GM20000 (cell line): ENCODE measurements around the gene HIPK2.
A peak's percentile ranks its signal among the peaks of the same experiment; 100 is the strongest.

Experiments
- DNase-seq: peaks from one replicate; pipeline ENCODE4 v3.0.0; 2012; ENCODE audit warnings: low spot score
- CTCF ChIP-seq: IDR thresholded peaks from 2 replicates; pipeline ENCODE4 v1.5.1; 2012; ENCODE audit warnings: mild to moderate bottlenecking, control low read depth; ENCODE audit errors: extremely low read depth, missing control alignments

HIPK2 gene

GRCh38 chr7:139715194-139715815 lies 62.5 kb downstream of the HIPK2 start:
- no peak for TF ChIP-seq CTCF
- no peak for DNase-seq

- DNase-seq: peak; percentile 79
- TF ChIP-seq CTCF: no peak
These were observed 63.5 kb downstream of the HIPK2 start for GRCh38 chr7:139714163-139714901.

- no peak for DNase-seq
- TF ChIP-seq CTCF: no peak
These were observed 64.2 kb downstream of the HIPK2 start for GRCh38 chr7:139713526-139714162.

GRCh38 chr7:139713061-139713460 lies 64.7 kb downstream of the HIPK2 start:
- no peak for TF ChIP-seq CTCF
- no peak for DNase-seq

- TF ChIP-seq CTCF: no peak
- no peak for DNase-seq
These were observed 65.6 kb downstream of the HIPK2 start for GRCh38 chr7:139711991-139712743.

GRCh38 chr7:139710036-139710435 lies 67.8 kb downstream of the HIPK2 start:
- no peak for DNase-seq
- no peak for TF ChIP-seq CTCF

DNA sequence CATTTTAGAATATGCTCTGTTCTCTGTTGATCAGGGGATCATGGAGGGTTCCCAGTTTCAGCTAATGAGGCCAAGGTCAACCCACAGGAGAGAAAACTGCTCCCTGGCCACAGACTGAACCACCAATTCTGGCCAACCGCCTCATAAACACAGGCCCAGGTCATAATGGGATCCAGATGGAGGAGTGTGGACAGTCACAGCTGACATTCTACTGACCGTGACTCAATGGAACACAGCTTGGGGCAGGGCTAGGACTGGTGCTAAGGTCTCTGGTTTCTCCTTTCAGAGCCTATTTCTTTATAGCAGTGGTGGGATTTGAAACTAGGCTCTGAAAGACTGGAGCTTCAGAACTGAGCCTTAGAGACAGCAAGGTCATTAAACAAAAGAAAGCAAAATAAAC lies 68.3 kb downstream of the HIPK2 start:
- no peak for TF ChIP-seq CTCF
- DNase-seq: no peak
